Transverse colon (tissue), 4 donors: ENCODE data around the gene CACNA1B. TPM values are rescaled to one million over a fixed set of nuclear protein-coding genes. Genes with fewer than 3 reads are reported as not detected.

Experiments used
- DNase-seq: peaks from one replicate; pipeline ENCODE4 v3.0.0-alpha.2; 2019
- H3K27ac ChIP-seq, 4 donors: fragments of 200-600 bp; sonication (generic); 2 replicates each; pipeline ENCODE4 v1.5.1; 2016 to 2018; ENCODE audit warnings: inconsistent platforms in 4 of 4
- H3K27me3 ChIP-seq: fragments of 200-600 bp; sonication (generic); 2 replicates; pipeline ENCODE4 v1.5.1; 2017; ENCODE audit warnings: inconsistent platforms
- H3K36me3 ChIP-seq, 4 donors: fragments of 200-600 bp; sonication (generic); 2 replicates each; pipeline ENCODE4 v1.5.1; 2017 to 2019; ENCODE audit warnings: inconsistent platforms in 4 of 4
- H3K4me1 ChIP-seq, 4 donors: fragments of 200-600 bp; sonication (generic); 2 replicates each; pipeline ENCODE4 v1.5.1; 2017 to 2020; ENCODE audit warnings: inconsistent platforms in 4 of 4
- H3K4me3 ChIP-seq, 4 donors: fragments of 200-600 bp; sonication (generic); 1 replicate in 1 of 4; 2 replicates in 3 of 4; pipeline versions ENCODE4 v1.5.1 to v1.6.1; 2017 to 2019; ENCODE audit warnings: inconsistent platforms in 4 of 4
- H3K9me3 ChIP-seq, 2 donors: fragments of 200-600 bp; sonication (generic); 2 replicates each; pipeline ENCODE4 v1.5.1; 2017 to 2019; ENCODE audit warnings: inconsistent platforms in 2 of 2
- EP300 ChIP-seq: sonication (generic); formaldehyde crosslinking; IDR thresholded peaks from one replicate; pipeline ENCODE4 v1.6.1; 2017; ENCODE audit warnings: antibody characterized with exemption, low read depth
- POLR2A ChIP-seq: fragments of 450-650 bp; IDR thresholded peaks from one replicate; pipeline ENCODE4 v1.6.1; 2016; ENCODE audit warnings: antibody characterized with exemption, mild to moderate bottlenecking, moderate library complexity
- POLR2AphosphoS5 ChIP-seq, 3 donors: sonication (generic); formaldehyde crosslinking; IDR thresholded peaks; one replicate each; pipeline ENCODE4 v1.6.1; 2016; ENCODE audit warnings: antibody characterized with exemption in 3 of 3
- WGBS, 2 donors: methylation state at CpG; one replicate each; pipeline ENCODE4 v1.1.5; 2018; ENCODE audit warnings: low coverage in 1 of 2; 5-methylcytosine and 5-hydroxymethylcytosine counted together
- in situ Hi-C, 4 donors: fragments of 200-750 bp; cut with MboI; loops; one replicate each; pipeline versions ENCODE4 v1.15.0 to v1.15.1; 2017; ENCODE audit warnings: low sequenced_read_pairs in 3 of 4, low pct_ligation_motif_present in 1 of 4, low pct_unique_long_range_greater_than_20kb in 1 of 4
- intact Hi-C: fragments of 100-400 bp; cut with DNase I; formaldehyde crosslinking; loops from one replicate; pipeline ENCODE4 v1.15.1; 2023; ENCODE audit warnings: low total_unique reads
- total RNA-seq, 4 donors: library from RNA; depleted of rRNA; stranded (reverse); fragments of >200 nt; gene quantifications; one replicate each; pipeline ENCODE4 v1.1.0, GENCODE V29; 2016
- TF ChIP-seq, protein P1 (sequence below), 5 experiments: fragments of 200-600 bp in 3 of 5; fragments of 450-650 bp in 2 of 5; sonication (generic) in 3 of 5; IDR thresholded peaks; 1 replicate in 2 of 5; 2 replicates in 3 of 5; pipeline ENCODE4 v1.5.1; 2016 to 2017; ENCODE audit warnings: antibody characterized with exemption in 5 of 5, inconsistent platforms in 3 of 5, mild to moderate bottlenecking in 2 of 5, moderate library complexity in 1 of 5

CACNA1B gene
- total RNA-seq, 4 donors from 2014 or later: 0.27 to 0.40 (median 0.35) TPM

DNA sequence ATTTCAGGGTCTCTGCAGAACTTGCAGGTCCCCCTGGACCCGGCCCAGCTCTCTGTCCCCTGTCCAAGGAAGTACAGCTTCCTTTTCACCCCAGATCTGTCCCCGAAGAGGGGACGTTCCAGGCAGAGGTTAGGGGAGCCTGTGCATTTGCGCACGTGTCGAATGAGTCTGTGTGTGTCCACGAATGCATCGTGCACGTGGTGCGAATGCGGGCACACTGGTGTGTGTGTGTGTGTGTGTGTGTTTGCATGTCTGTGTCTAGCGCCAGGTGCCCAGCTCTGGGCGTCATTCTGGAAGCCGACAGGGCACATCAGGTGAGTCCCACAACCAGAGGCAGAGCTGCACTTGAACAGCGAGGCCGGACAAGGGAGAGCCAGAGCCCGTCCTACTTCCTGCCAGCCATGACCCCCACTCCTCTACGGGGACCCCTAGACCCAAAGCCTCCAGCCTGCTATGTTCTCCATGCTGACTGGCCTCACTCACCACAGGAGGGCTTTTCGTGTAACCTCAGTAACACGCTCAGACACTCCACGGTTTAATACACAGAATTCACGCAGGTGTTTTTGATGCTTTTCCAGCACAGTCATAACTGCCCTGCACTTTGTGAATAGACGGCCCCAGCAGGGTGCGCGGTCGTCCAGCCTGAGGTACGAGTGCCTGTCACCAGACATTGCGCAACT is 41.3 kb upstream of the CACNA1B start:
- no peak overlapping the region for H3K27ac ChIP-seq
- H3K36me3 ChIP-seq: peaks cover 0 to 33% (median 13%) of the 10 kb centered on the region in 4 donors
- TF ChIP-seq EP300: no peak
- TF ChIP-seq POLR2AphosphoS5 (IDR thresholded peaks at IDR 0.05): no peak
- no peak for TF ChIP-seq POLR2A
- TF ChIP-seq, protein P1, sequence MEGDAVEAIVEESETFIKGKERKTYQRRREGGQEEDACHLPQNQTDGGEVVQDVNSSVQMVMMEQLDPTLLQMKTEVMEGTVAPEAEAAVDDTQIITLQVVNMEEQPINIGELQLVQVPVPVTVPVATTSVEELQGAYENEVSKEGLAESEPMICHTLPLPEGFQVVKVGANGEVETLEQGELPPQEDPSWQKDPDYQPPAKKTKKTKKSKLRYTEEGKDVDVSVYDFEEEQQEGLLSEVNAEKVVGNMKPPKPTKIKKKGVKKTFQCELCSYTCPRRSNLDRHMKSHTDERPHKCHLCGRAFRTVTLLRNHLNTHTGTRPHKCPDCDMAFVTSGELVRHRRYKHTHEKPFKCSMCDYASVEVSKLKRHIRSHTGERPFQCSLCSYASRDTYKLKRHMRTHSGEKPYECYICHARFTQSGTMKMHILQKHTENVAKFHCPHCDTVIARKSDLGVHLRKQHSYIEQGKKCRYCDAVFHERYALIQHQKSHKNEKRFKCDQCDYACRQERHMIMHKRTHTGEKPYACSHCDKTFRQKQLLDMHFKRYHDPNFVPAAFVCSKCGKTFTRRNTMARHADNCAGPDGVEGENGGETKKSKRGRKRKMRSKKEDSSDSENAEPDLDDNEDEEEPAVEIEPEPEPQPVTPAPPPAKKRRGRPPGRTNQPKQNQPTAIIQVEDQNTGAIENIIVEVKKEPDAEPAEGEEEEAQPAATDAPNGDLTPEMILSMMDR (IDR thresholded peaks at IDR 0.05): no peak
- H3K27me3 ChIP-seq: no peaks in the 10 kb centered on the region
- no peak overlapping the region for H3K4me3 ChIP-seq
- WGBS, 2 donors: 87 to 94% methylated on average over 9 to 28 of the region's 28 CpGs
- intact Hi-C loops (no loop called here), in situ Hi-C loops (no loop called here)
- H3K4me1 ChIP-seq: no peaks in the 10 kb centered on the region
- H3K9me3 ChIP-seq: no peaks in the 10 kb centered on the region
- DNase-seq: no peak

GRCh38 chr9:137836831-137837241 is 40.7 kb upstream of the CACNA1B start:
- Histone ChIP-seq H3K4me1 (no peaks in the 10 kb centered on the region), H3K4me3 (no peak overlapping the region), H3K36me3 (peaks cover 0 to 33% (median 13%) of the 10 kb centered on the region in 4 donors), H3K9me3 (no peaks in the 10 kb centered on the region), H3K27ac (no peak overlapping the region), H3K27me3 (no peaks in the 10 kb centered on the region)
- WGBS, 2 donors: 80% methylated on average over 9 of the region's 12 CpGs; no CpG with 5 or more reads in 1 of the 2 donors
- intact Hi-C loops (no loop called here), in situ Hi-C loops (no loop called here)
- TF ChIP-seq, protein P1 (IDR thresholded peaks at IDR 0.05): no peak
- TF ChIP-seq POLR2A (no peak), EP300 (no peak), POLR2AphosphoS5 (IDR thresholded peaks at IDR 0.05) (no peak)
- DNase-seq: no peak

- no peaks in the 10 kb centered on the region for H3K9me3 ChIP-seq
- no peak overlapping the region for H3K4me3 ChIP-seq
- in situ Hi-C loops (no loop called here), intact Hi-C loops (no loop called here)
- H3K27ac ChIP-seq: no peak overlapping the region
- TF ChIP-seq, protein P1 (IDR thresholded peaks at IDR 0.05): no peak
- TF ChIP-seq POLR2AphosphoS5 (IDR thresholded peaks at IDR 0.05) (no peak), POLR2A (no peak), EP300 (no peak)
- H3K36me3 ChIP-seq: peaks cover 0 to 29% (median 13%) of the 10 kb centered on the region in 4 donors
- H3K4me1 ChIP-seq: no peaks in the 10 kb centered on the region
- no peak for DNase-seq
- H3K27me3 ChIP-seq: no peaks in the 10 kb centered on the region
- 89% methylated on average over 12 of the region's 20 CpGs; no CpG with 5 or more reads in 1 of the 2 donors for WGBS, 2 donors
These were observed 40.0 kb upstream of the CACNA1B start for GRCh38 chr9:137837345-137838278.

GRCh38 chr9:137838576-137838975 is 39.0 kb upstream of the CACNA1B start:
- Histone ChIP-seq H3K27ac (no peak overlapping the region), H3K4me1 (no peaks in the 10 kb centered on the region), H3K4me3 (no peak overlapping the region), H3K9me3 (no peaks in the 10 kb centered on the region), H3K27me3 (no peaks in the 10 kb centered on the region), H3K36me3 (peaks cover 0 to 20% (median 10%) of the 10 kb centered on the region in 4 donors)
- DNase-seq: no peak
- in situ Hi-C loops: no loop called here
- WGBS, 2 donors: 96% methylated on average over 5 to 10 of the region's 10 CpGs
- intact Hi-C loops: no loop called here
- TF ChIP-seq EP300 (no peak), POLR2A (no peak), POLR2AphosphoS5 (IDR thresholded peaks at IDR 0.05) (no peak)
- TF ChIP-seq, protein P1 (IDR thresholded peaks at IDR 0.05): no peak
